GM19351 (cell line): ENCODE data around the gene TBX1.
"Not testable (repeated sequence)": the region's sequence is repeated elsewhere in the genome, so short reads cannot be mapped to it uniquely, and the experiment has no call there.

Experiments used
- ATAC-seq: cut with Tn5 transposase; IDR thresholded peaks from one replicate; pipeline ENCODE4 v1.9.1; 2021; ENCODE audit warnings: mild to moderate bottlenecking, moderate library complexity; ENCODE audit not compliant: unreplicated experiment

The TBX1 gene

DNA sequence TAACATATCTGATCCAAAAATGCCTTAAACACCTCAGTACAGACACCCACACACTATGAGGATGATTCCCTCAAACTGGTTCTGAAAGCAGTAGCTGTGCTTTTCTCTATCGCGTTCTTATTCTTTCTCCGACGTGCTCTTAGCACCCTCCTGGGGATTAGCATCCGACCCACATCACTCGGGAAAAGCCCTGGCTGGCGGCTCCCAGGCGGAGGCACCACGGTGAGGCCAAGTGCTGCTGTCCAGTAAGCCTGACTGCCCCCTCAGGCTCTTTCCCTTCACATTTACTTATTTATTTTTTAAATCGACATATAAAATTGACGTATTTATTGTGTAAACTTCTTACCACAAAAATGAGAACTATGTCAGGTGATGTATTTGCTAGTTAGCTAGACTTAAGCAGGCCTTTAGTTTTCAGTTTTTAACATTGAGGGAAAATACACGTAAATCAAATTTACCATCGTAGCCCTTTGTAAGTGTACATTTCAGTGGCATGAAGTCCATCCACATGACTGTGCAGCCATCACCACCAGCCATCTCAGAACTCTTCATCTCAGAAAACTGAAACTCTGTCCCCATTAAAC, 19.2 kb downstream of the TBX1 start:
- ATAC-seq = no peak

DNA sequence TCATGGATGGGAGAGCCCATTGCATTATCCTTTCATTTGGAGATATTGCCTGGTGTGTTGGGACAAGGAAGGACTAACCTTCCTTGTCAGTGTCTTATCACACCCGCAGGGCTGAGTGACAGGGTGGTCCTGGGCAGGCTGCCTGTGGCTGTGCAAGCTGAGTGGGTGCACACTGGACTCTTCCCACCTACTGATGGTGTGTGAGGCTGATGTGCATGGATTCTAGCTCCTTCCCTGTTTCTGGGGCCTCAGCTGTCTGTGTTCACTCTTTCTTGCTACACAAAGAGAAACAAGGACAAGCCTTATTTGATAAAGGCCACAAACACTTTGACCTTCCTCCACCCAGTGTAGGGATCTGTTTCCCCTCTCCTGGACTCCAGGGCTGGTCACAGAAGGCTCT, 22.0 kb downstream of the TBX1 start:
- ATAC-seq = no peak

DNA sequence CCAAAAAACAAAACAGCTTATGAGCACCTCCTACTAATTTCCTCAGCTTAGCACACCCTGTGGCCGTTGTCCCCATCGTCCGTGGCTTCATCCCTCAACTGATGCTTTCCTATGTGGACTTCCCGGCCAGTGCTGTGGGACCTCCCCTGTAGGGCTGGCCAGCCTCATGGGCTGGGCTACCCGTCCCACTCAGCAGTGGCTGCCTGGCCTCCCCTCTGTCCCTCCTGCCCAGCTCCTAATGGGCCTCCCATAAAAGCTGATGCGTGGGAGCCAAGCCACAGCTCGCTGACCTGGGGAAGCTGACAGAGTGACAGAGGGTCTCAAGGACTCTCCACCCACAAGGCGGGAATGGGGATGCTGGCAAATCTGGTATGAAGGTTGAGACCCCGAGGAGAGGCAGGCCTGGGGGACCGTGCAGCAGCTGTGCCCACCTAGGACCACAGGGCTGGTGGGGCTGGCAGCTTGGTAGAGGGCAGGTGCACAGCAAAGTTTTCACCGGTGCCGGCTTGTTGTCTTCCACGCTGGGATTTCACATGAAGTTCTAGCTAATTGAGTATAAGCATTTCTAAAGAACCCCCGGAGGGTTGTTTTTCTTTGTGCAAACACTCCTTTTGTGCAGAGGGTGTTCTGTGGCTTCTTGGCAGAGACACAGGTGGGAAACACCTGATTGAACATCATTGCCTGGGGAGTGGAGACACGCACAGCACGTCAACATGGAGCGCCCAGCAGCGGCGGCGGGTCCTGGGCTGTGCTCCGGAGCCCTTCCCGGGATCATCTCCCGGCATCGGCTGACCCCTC, 23.2 kb downstream of the TBX1 start:
- no peak for ATAC-seq

DNA sequence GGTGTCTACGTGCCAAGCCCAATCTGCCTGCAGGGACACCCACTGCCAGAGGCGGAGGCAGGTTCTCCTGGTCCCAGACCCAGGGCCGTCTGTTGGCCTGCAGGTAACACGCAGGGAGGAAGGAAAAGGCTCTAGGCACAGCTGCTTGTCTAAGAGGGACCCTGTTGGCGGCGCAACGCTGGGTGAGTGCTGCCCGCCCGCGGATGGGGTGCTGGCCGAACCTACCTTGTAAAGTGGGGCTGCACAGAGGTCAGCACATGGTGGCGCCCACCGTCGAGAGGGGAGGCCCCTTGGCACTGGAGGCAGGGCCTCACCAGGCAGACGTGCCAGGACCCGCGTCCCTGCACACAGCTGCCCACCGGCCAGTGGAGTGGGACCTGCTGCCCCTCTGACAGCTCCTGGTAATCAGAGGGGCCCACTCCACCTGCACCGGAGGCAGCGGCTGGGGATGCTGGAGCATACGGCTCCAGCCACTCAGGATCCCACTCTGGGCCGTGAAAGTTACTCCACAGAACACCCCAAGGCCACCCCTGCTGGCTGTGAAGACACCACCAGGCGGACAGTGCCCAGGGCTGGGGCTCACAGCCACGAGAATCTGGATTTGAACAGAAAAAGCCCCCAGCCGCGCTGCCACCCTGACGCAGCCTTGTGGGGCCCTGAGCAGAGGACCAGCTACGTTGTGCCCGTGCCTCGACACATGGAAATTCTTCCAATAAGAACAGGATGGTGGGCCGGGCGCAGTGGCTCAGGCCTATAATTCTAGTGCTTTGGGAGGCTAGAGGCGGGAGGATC, 24.0 kb downstream of the TBX1 start:
- no peak for ATAC-seq

DNA sequence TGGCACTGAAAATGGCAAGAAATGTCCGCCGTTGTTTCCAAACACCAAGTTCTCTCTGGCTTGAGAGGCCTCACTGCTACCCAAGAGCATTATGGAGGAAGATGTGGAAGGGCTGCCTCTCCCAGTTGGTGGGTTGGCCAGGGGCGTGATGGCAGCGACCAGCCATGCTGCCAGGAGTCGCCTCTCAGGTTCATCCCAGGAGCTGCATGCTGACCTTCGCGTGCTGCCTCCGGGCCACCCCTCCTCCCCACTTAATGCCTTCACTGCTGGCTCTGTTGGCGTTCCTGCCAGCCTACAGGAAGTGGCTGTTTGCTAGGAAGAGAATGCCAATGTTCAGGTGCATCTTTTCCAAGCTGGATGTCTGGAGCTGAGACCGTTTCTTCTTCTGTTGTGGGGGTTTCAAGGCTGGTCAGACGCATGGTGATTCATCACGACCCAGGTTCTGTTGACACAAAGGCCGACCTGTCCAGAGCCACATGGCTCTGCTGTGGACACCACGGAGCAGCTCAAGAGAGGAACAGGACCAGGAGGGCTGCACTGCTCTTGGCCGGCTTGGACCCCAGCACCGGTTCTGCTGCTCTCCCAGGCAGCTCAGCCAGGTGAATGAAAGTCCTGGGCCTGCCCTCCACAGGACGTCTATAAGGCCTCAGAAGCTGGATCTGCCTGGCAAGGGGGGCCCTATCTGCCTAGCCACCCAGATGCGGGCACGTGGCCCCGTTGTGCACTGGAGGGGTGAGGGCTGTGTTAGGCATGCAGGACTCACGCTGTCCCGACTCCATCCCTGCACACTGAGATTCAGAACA, 25.1 kb downstream of the TBX1 start:
- ATAC-seq = no peak

DNA sequence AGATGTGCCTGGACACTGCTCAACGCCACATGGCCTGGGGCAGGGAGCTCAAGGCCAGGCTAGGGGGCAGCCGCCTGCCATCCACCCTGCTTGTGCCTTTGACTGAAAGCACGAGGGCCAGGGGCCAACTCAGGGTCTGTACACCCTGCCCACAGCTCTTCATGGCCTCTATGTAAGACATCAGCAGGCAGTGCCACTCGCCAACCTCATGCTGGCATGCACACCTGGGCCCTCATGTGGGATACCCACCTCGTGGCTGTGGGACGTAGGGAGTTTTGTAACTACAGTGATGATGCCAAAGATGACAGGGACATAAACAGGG, 25.6 kb downstream of the TBX1 start:
- no peak for ATAC-seq

DNA sequence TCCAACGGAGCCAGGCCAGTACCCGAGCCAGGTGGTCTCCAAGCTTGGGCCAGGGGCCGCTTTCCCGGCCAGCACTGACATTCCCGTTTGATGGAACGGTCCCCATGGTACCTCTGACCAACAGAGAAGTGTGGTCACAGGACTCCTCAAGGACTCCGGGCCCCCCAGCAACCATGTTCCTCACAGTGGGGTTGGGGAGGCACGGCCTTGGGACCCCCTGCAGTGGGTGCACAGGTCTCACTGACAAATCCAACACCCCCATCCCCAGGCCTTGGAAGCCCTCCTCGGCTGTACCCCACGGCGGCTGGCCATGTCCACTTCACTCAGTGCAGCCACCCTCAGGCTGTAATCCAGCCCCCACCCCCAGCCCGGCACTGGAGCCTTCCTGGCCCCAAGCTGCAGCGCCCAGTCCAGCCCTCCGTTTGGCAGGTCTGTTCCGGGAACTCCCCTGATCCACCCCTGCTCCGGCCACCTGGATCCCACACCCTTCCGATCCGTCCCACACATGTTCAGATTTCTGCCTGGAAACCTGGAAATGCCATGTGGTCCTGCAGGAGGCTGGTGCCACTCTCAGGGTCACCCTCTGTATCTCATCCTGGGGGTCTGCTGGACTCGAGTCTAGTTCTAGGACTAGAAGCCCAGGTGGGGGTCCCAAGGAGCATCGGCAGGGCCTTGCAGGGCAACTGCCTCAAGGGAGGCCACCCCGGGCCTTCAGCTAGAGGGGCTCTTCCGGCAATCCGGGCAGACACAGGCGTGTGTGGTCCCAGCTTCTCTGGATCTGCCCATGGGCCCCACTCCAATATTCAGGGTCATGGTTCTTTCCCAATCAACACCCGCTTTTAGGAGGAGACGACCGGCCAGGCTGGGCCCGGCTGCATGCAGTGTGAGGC, 26.6 kb downstream of the TBX1 start:
- no peak for ATAC-seq

DNA sequence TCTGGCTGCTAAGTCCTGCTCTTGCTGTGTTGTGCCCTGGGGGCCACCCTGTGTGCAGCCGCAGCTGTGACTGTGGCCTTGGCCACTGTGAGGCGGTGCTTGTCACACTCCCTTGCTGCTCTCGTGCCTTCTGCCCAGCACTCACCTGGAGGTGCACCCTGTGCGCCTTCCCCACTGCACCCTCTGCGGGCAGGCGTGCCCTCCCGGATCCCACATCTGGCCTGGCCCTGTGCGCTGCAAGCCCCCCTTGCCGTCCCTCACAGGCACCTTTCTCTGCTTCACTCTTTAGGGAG, 27.2 kb downstream of the TBX1 start:
- ATAC-seq = no peak

DNA sequence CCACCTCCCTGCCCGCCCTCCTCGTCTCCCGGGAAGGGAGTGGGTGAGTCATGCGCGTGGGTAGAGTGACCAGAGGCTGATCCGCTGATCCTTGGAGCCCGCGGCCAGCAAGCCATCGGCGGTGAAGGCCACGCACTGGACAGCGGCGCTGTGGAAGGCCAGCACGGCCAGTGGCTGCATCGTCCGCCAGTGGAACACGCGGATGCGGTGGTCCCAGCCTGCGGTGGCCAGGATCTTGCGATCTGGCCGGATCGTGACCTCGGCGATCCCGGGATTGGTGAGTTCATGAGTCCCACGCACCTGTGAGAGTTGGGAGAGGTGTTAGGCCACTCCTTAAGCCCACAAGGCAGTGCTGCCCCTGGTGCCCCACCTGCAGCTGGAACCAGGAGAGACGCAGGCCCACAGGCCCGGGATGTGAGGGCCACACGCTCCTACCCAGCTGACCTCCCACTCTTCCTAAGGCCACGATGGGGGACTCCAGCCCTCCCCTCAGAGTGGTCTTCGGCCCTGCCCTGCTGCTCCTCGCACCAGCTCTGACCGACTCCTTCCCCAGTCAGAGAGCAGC, 28.2 kb downstream of the TBX1 start:
- ATAC-seq = no peak

DNA sequence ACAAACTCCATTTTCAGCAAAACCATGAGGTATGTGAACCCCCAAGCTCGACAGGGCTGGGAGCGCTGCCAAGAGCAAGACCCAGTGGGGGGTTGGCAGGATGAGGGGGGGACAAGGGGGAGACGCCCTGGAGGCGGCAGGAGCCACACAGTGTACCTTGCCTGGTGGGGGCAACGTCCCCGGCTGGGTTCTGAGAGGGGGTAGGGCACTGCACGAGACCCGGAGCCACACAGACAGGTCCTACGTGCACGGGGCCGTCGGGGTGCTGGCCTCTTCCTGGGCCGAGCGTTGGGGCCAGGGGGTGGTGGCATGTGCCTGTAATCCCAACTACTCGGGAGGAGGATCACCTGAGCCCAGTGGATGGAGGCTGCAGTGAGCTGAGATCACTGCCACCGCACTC, 28.8 kb downstream of the TBX1 start:
- ATAC-seq = no peak

DNA sequence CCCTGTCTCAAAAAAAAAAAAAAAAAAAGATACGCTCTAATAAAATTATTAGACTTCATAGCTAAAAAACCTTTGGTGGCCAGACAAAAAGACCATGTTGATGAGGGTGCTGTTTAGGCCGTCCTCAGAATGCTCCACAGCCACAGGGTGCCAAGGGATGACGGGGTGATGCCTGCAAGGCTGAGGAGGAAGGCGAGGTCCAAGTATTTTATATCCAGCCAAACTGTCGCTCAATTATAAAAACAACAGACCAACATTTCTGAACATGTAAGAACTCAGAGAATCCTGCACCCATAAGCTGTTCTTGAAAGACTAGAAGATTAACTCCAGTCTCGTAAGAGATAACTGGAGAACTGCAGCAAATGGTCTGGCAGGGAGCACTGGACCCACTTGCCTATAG, 29.2 kb downstream of the TBX1 start:
- ATAC-seq = no peak

DNA sequence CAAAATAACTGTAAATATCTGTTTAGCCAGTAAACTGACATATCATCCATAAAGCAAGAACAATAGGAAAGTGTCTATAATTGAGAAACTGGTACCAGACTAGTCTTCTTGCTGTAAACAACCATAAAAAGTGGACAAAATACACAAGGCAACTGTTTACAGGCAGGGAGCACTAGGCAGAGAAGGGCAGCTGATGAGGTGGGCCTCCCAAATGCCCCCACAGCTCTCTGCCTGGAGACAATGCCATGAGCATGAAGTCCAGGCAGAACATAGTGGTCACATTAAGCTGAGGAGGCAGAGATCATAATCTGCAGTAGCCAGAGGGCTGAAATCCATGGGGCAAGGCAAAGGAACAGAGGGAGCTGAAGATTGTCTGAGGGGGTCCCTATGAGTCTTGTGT, 30.7 kb downstream of the TBX1 start:
- no peak for ATAC-seq

DNA sequence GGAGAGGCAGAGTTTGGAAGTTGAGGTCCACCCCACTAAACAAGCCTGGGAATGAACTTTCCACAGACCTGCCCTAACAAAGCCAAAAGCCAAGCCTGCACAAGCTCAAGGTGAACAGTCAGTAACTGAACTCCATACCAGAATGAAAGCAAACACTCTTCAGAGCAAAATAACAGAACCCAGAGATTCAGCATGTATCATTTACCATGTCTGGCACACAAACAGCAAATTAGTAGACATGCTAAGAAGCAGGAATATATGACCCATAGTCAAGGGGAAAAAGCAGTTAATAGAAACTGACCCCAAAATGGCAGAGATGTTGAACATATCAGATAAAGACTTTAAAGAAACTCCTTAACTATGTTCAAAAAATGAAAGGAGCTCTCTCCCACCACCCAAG, 31.3 kb downstream of the TBX1 start:
- no peak for ATAC-seq

DNA sequence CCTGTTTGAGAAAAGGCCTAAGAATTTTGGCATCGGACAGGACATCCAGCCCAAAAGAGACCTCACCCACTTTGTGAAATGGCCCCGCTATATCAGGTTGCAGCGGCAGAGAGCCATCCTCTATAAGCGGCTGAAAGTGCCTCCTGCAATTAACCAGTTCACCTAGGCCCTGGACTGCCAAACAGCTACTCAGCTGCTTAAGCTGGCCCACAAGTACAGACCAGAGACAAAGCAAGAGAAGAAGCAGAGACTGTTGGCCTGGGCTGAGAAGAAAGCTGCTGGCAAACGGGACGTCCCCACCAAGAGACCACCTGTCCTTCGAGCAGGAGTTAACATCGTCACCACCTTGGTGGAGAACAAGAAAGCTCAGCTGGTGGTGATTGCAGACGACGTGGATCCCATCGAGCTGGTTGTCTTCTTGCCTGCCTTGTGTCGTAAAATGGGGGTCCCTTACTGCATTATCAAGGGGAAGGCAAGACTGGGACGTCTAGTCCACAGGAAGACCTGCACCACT, 31.9 kb downstream of the TBX1 start:
- not testable (repeated sequence) for ATAC-seq

DNA sequence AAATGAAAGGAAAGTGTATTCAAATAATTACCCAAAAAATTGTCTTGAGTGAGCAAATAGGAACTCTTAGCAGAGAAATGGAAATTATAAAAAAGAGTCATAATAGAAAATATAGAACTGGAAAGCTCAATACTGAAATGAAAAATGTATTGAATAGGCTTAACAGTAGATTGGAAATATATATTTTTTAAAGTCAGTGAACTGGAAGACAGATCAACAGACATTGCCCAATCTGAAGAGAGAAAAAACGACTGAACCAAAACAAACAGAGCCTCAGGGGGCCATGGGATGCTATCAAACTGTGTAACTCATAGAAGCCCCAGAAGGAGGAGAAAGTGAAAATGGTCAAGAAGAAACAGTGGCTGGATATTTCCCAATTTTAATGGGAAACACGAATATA, 32.6 kb downstream of the TBX1 start:
- ATAC-seq = no peak

DNA sequence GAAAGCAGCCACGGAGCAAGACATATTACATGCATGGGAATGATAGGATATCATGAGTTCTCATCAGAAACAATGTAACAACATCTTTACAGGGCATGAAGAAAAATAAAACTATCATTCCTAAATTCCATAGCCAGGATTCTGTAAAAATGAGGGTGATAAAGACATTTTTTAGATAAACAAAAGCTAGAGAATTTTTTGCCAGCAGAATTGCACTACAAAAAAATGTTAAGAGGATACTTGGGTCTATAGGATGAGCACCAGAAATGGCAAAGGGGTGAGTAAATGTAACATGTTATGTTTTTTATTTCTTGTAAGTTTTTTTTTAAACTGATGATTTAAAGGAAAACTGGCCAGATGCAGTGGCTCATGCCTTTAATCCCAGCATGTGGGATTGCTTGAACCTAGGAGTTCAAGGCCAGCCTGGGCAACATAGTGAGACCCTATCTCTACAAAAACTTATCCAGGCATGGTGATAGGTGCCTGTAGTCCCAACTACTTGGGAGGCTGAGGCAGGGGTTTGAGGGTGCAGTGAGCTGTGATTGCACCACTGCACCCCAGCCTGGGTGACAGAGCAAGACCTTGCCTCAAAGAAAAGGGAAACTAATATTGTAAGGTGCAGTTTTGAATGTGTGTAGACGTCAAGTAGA, 33.2 kb downstream of the TBX1 start:
- ATAC-seq = no peak

DNA sequence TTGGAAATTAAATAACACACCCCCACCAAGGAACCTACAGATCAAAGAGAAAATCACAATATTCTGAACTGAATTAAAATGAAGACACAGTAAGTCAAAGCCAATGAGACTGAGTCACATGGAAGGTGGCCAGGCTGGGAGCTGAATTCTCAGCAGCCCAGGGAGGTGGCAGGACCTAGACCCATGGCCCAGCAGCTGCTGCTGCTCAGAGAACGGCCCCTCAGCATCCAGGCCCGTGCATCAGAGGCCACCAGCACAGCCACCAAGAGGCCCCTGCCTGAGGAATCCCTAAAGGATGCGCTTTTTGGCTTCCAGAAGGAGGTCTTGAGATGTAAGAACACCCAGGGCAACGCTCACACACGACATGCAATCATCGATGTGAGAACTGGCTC, 35.0 kb downstream of the TBX1 start:
- no peak for ATAC-seq

DNA sequence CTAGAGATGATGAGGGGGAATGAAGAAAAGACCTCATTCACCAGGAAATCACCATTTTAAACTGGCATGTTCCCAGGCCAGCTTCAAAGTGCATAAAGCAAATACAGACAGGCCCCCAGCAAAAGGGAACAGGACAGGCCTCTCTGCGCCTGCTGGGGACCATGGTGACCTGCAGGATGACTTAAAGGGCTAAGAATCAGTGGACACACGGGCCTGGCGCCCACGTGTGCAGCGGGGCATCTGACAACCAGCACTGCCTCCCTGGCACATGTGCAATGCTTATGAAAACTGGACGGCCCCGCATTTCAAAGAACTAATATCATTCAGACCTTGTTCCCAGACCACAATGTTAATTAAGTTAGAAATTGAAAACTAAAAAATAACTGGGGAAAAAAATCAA, 35.6 kb downstream of the TBX1 start:
- ATAC-seq = no peak
